Loucy (cell line): ENCODE measurements around the gene SUN5.

ENCODE experiments used
- CTCF ChIP-seq: fragments of 200-600 bp; sonication (generic); conservative IDR thresholded peaks from 2 replicates; pipeline ENCODE4 v1.5.1; 2014; ENCODE audit warnings: mild to moderate bottlenecking, antibody characterized with exemption, low read length
- EZH2phosphoT487 ChIP-seq: fragments of 200-600 bp; IDR thresholded peaks from 2 replicates; pipeline ENCODE4 v1.6.1; 2018; ENCODE audit warnings: antibody characterized with exemption, mild to moderate bottlenecking, moderate library complexity, borderline replicate concordance

- no peak for TF ChIP-seq CTCF
- TF ChIP-seq EZH2phosphoT487, result no peak
These were observed 27.5 kb downstream of the SUN5 start for GRCh38 chr20:32976746-32977145.
